ENCODE results near the gene NCAPD3. TPM values are rescaled to one million over a fixed set of nuclear protein-coding genes. Genes with fewer than 3 reads are reported as not detected.

NCAPD3 gene
- total and polyA plus RNA-seq, 4 donors, result 4.4 to 23.5 (median 16.5) TPM

- DNase-seq (no peak), ATAC-seq (ENCODE audit: insufficient read depth, low FRiP score) (no peak)
- H3K4me3 ChIP-seq, result no peak overlapping the region
- H3K9me3 ChIP-seq (ENCODE audit: control insufficient read depth in 4 of 4, insufficient read depth in 3 of 4, low read length in 3 of 4), result no peaks in the 10 kb centered on the region
- no peak for TF ChIP-seq CTCF (IDR thresholded peaks at IDR 0.05; ENCODE audit: control extremely low read depth, extremely low read depth)
- H3K27ac ChIP-seq (ENCODE audit: low read depth in 1 of 2, low read length in 1 of 2), result no peak overlapping the region
- WGBS, 2 donors, result 66 to 80% methylated on average over 3 of the region's 3 CpGs
- H3K27me3 ChIP-seq (ENCODE audit: control insufficient read depth in 3 of 3, insufficient read depth in 3 of 3, low read length in 2 of 3), result no peaks in the 10 kb centered on the region
- no peak overlapping the region for H3K9ac ChIP-seq (ENCODE audit: insufficient read depth in 1 of 2, low read length in 2 of 2)
- peaks cover 0 to 16% (median 4%) of the 10 kb centered on the region in 5 donors for H3K4me1 ChIP-seq (ENCODE audit: control insufficient read depth in 5 of 5, insufficient read depth in 5 of 5, low read length in 5 of 5)
- peaks cover 7 to 27% (median 21%) of the 10 kb centered on the region in 4 donors for H3K36me3 ChIP-seq (ENCODE audit: control insufficient read depth in 4 of 4, insufficient read depth in 4 of 4, low read length in 4 of 4)
Measured at GRCh38 chr11:134254433-134255183, 30.8 kb upstream of the NCAPD3 start.

GRCh38 chr11:134253188-134253993, 29.6 kb upstream of the NCAPD3 start, which contains the start of the genes ACAD8 and THYN1:
Gene ACAD8, plus strand, starts transcription at chr11:134253568. Its CDS starts 33 bp downstream, at chr11:134253601.
Gene THYN1, minus strand, starts transcription at chr11:134253352. Its CDS starts 470 bp downstream, at chr11:134252882.
- WGBS, 2 donors, result 0% methylated on average over 66 to 70 of the region's 70 CpGs
- H3K4me3 ChIP-seq, result peak within 1 kb of the TSS; percentile 88
- peaks cover 9 to 24% (median 19%) of the 10 kb centered on the region in 4 donors for H3K36me3 ChIP-seq (ENCODE audit: control insufficient read depth in 4 of 4, insufficient read depth in 4 of 4, low read length in 4 of 4)
- H3K27ac ChIP-seq (ENCODE audit: low read depth in 1 of 2, low read length in 1 of 2), result peak within 1 kb of the TSS; percentile 72 to 91
- peak within 1 kb of the TSS; percentile 44 to 84 for H3K9ac ChIP-seq (ENCODE audit: insufficient read depth in 1 of 2, low read length in 2 of 2)
- no peak for TF ChIP-seq CTCF (IDR thresholded peaks at IDR 0.05; ENCODE audit: control extremely low read depth, extremely low read depth)
- no peaks in the 10 kb centered on the region for H3K9me3 ChIP-seq (ENCODE audit: control insufficient read depth in 4 of 4, insufficient read depth in 3 of 4, low read length in 3 of 4)
- no peaks in the 10 kb centered on the region for H3K27me3 ChIP-seq (ENCODE audit: control insufficient read depth in 3 of 3, insufficient read depth in 3 of 3, low read length in 2 of 3)
- ATAC-seq (ENCODE audit: insufficient read depth, low FRiP score), result peak; percentile 99
- DNase-seq, result peak; percentile 97 to 99 (median 97)
- peaks cover 0 to 16% (median 4%) of the 10 kb centered on the region in 5 donors for H3K4me1 ChIP-seq (ENCODE audit: control insufficient read depth in 5 of 5, insufficient read depth in 5 of 5, low read length in 5 of 5)

GRCh38 chr11:134252346-134253187, 28.8 kb upstream of the NCAPD3 start:
- 6% methylated on average over 27 of the region's 27 CpGs for WGBS, 2 donors
- H3K4me3 ChIP-seq, result peak overlapping the region; percentile 88
- H3K36me3 ChIP-seq (ENCODE audit: control insufficient read depth in 4 of 4, insufficient read depth in 4 of 4, low read length in 4 of 4), result peaks cover 15 to 26% (median 22%) of the 10 kb centered on the region in 4 donors
- TF ChIP-seq CTCF (IDR thresholded peaks at IDR 0.05; ENCODE audit: control extremely low read depth, extremely low read depth), result no peak
- H3K4me1 ChIP-seq (ENCODE audit: control insufficient read depth in 5 of 5, insufficient read depth in 5 of 5, low read length in 5 of 5), result peaks cover 0 to 16% (median 4%) of the 10 kb centered on the region in 5 donors
- peak overlapping the region; percentile 49 to 67 for H3K27ac ChIP-seq (ENCODE audit: low read depth in 1 of 2, low read length in 1 of 2)
- no peaks in the 10 kb centered on the region for H3K27me3 ChIP-seq (ENCODE audit: control insufficient read depth in 3 of 3, insufficient read depth in 3 of 3, low read length in 2 of 3)
- H3K9me3 ChIP-seq (ENCODE audit: control insufficient read depth in 4 of 4, insufficient read depth in 3 of 4, low read length in 3 of 4), result no peaks in the 10 kb centered on the region
- ATAC-seq (ENCODE audit: insufficient read depth, low FRiP score) (peak; percentile 4), DNase-seq (no peak)
- H3K9ac ChIP-seq (ENCODE audit: insufficient read depth in 1 of 2, low read length in 2 of 2), result peak overlapping the region; percentile 44 to 84

All from lung (tissue), 12 donors.